CD4-positive, alpha-beta T cell treated with Interleukin-1 beta for 1 hour (primary cell): ENCODE data around the gene EML1.

Experiments
- DNase-seq, 2 donors: peaks; one replicate each; pipeline ENCODE4 v3.0.0-alpha.2; 2020 to 2022

Gene EML1

GRCh38 chr14:99876406-99876805 lies 83.2 kb downstream of the EML1 start:
- no peak for DNase-seq

- DNase-seq, result no peak
Observed at GRCh38 chr14:99878563-99878962, 85.3 kb downstream of the EML1 start.

GRCh38 chr14:99879401-99880295 lies 86.4 kb downstream of the EML1 start:
- no peak for DNase-seq

GRCh38 chr14:99880651-99881420 lies 87.6 kb downstream of the EML1 start:
- no peak for DNase-seq

GRCh38 chr14:99883866-99884650 lies 90.8 kb downstream of the EML1 start:
- DNase-seq, result no peak

GRCh38 chr14:99884834-99885648 lies 91.8 kb downstream of the EML1 start:
- peak; percentile 3 to 63 for DNase-seq

GRCh38 chr14:99885649-99885958 lies 92.4 kb downstream of the EML1 start:
- no peak for DNase-seq

- DNase-seq, result no peak
Observed at GRCh38 chr14:99887407-99887806, 94.2 kb downstream of the EML1 start.

- no peak for DNase-seq
Observed at GRCh38 chr14:99888149-99888548, 94.9 kb downstream of the EML1 start.

GRCh38 chr14:99889268-99889667 lies 96.1 kb downstream of the EML1 start:
- no peak for DNase-seq

GRCh38 chr14:99891266-99891665 lies 98.1 kb downstream of the EML1 start:
- DNase-seq, result no peak

- no peak for DNase-seq
Observed at GRCh38 chr14:99891900-99892299, 98.7 kb downstream of the EML1 start.

GRCh38 chr14:99892406-99892805 lies 99.2 kb downstream of the EML1 start:
- no peak for DNase-seq

- no peak for DNase-seq
Observed at GRCh38 chr14:99896361-99896760, 103.1 kb downstream of the EML1 start.

GRCh38 chr14:99899578-99900178 lies 106.5 kb downstream of the EML1 start:
- peak in 1 of 2 donors; percentile 22 for DNase-seq

- DNase-seq, result no peak
Observed at GRCh38 chr14:99902925-99903324, 109.7 kb downstream of the EML1 start.

- DNase-seq, result no peak
Observed at GRCh38 chr14:99904506-99904905, 111.3 kb downstream of the EML1 start.

- DNase-seq, result no peak
Observed at GRCh38 chr14:99905121-99905520, 111.9 kb downstream of the EML1 start.

- no peak for DNase-seq
Observed at GRCh38 chr14:99907761-99908652, 114.8 kb downstream of the EML1 start.

GRCh38 chr14:99908653-99909250 lies 115.5 kb downstream of the EML1 start:
- no peak for DNase-seq
